ENCODE results near the gene CDH11. TPM values are rescaled to one million over a fixed set of nuclear protein-coding genes. Genes with fewer than 3 reads are reported as not detected.

CDH11 gene, protein sequence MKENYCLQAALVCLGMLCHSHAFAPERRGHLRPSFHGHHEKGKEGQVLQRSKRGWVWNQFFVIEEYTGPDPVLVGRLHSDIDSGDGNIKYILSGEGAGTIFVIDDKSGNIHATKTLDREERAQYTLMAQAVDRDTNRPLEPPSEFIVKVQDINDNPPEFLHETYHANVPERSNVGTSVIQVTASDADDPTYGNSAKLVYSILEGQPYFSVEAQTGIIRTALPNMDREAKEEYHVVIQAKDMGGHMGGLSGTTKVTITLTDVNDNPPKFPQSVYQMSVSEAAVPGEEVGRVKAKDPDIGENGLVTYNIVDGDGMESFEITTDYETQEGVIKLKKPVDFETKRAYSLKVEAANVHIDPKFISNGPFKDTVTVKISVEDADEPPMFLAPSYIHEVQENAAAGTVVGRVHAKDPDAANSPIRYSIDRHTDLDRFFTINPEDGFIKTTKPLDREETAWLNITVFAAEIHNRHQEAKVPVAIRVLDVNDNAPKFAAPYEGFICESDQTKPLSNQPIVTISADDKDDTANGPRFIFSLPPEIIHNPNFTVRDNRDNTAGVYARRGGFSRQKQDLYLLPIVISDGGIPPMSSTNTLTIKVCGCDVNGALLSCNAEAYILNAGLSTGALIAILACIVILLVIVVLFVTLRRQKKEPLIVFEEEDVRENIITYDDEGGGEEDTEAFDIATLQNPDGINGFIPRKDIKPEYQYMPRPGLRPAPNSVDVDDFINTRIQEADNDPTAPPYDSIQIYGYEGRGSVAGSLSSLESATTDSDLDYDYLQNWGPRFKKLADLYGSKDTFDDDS
- total RNA-seq = 1.5 and 4.2 TPM in 2 replicates

- DNase-seq (ENCODE audit: low read depth in 2 of 2) = no peak
Observed at GRCh38 chr16:65121870-65122723, at the start of gene CDH11. CDH11 (minus strand) TSS chr16:65122063; CDS start chr16:65004869, 117,194 bp downstream.

- no peak for DNase-seq (ENCODE audit: low read depth in 2 of 2)
Observed at GRCh38 chr16:65154321-65154720, 32.5 kb upstream of the CDH11 start.

DNA sequence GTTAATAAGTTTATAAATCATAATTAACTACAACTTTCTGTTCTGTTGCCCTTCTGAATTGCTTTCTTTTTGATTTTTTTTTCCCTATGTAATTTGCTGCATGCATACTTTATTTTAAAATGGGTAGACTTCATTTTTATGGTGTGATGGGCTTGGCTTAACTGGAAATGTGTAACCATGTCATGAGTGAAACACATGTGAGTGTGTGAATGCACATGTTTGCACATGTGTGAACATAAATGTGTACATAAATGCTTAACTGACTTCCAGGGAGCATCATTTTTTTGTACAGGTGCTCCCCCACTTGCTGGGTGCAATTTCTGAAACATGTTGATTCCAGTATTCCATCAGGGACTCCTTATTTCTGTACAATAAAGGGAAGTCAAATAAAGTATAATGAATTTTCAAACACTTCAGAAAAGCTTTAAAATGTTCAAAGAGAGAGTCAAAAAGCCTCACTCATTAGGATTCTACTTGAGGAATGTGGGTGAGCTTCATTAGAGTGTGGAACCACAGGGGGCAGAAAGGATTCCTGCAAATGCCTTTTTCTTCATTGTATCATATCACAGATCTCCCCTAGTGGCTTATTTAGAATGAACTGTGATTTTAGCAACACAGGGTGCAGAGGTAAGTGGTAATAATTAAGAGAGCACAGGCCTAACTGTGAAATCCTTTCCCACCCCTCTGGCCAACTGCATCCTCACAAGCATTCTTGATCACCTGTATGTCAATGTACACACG lies 31.7 kb upstream of the CDH11 start:
- no peak for DNase-seq (ENCODE audit: low read depth in 2 of 2)

DNA sequence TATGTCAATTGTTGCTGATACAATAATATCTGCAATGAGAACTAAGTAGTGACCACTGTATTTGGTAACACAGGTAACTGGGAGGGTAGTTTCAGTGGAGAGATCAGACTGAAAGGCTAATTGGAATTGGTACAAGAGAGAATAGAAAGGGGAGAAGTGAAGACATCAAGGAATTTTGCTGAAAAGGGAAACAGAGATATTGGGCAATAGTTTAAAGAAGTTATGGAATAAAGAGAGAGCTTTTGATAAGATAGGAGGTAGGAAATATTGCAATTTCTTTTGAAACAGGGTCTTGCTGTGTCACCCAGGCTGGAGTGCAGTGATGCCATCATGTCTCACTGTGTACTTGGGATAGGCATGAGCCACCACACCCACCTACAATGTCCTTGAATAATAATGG lies 26.9 kb upstream of the CDH11 start:
- no peak for DNase-seq (ENCODE audit: low read depth in 2 of 2)

DNA sequence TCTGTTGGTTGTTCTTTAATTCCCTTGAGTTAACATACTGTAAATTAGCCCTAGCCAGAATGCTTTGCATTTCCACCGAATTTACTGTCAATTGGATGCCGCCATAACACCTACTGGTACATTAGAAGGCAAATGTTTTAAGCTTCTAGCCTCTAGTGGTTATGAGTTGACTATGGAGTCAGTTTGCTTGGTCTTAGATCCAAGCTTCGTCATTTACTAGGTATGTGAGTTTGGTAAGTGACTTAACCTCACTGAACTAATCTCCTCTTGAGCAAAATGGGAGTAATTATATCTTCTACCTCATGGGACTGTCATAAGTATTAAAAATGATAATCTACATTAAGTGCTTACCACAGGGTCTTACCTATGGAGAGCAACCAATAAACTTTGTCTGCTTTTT lies 20.4 kb upstream of the CDH11 start:
- DNase-seq (ENCODE audit: low read depth in 2 of 2) = no peak

- DNase-seq (ENCODE audit: low read depth in 2 of 2) = no peak
Observed at GRCh38 chr16:65136681-65137080, 14.8 kb upstream of the CDH11 start.

GRCh38 chr16:65126845-65127624 lies 5.2 kb upstream of the CDH11 start:
- DNase-seq (ENCODE audit: low read depth in 2 of 2) = no peak

DNA sequence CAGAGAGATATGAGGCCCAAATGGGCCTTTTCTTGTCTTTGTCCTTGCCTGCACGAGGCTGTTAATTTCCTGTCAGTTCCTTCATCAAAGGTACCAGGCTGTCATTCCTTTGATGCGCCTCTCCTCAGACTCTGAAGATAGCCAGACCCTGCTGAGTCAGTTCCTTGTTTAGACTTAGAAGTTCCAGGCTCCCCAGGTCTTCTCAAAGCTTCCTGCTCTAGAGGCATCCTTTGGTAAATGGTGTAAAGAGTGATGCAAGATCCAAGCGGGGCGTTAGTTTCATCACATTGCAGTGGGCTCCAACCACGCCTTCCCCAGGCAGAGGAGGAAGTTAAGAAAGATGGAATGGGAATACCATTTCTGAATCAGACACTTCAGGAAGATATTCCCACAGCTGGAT lies 4.0 kb upstream of the CDH11 start:
- DNase-seq (ENCODE audit: low read depth in 2 of 2) = no peak

- no peak for DNase-seq (ENCODE audit: low read depth in 2 of 2)
Observed at GRCh38 chr16:65125322-65125721, 3.5 kb upstream of the CDH11 start.

DNA sequence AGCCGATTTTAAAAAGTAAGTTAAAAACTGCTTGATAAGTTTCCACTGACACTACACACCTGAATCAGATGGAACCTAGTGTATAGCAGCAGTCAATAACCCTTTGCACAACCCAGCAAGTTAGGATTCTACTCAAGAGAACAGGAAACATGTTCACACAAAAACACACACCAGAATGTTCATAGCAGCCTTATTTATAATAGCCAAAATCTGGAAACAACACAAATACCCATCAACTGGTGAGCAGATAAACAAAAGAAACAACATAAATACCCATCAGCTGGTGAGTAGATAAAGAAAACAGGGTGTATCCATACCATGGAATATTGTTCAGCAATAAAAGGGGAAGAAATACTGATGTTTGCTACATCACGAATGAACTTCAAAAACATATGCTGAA lies 2.7 kb upstream of the CDH11 start:
- no peak for DNase-seq (ENCODE audit: low read depth in 2 of 2)

- DNase-seq (ENCODE audit: low read depth in 2 of 2) = no peak
Observed at GRCh38 chr16:65124212-65124548, 2.3 kb upstream of the CDH11 start.

DNA sequence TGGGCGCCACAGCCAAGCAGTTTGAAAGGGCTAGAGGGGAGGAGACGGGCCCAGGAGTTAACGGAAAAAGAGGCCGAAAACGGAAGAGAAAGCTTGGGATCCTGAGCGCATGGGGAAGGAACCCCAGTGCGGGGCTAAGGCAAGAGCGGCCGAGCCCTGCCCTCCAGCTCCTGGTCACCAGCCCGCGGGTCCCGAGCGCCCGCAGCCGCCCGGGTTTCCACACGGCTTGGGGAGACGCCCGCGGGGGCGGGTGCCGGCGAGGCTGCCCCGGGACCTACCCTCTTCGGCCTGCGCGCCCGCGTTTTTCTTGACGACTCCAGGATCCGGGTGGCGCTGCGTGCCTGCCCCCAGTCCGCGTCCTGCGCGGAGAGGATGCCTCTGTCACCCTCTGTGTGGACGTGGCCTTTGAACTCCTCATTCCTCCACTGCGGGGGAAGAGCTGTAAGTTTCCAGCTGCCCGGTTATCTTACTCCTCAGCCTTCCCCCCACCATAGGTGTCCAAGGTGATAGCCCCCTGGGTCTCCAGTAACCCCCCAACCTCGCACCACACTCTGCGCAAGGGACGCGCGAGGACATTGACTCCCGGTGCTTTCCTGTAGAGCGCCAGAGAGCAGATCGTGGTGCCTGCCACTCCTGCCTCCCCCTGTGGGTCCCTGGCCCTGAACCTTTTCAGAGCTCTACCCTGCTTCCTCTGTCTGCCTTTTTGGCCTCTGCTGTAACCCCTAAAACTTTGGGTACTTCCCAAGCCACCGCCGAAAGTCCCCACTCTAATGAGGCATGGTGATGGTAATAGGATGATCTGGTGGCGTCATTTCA lies 1.7 kb upstream of the CDH11 start:
- DNase-seq (ENCODE audit: low read depth in 2 of 2) = no peak

- DNase-seq (ENCODE audit: low read depth in 2 of 2) = no peak
Observed at GRCh38 chr16:65122724-65123395, 997 bp upstream of the CDH11 start.

DNA sequence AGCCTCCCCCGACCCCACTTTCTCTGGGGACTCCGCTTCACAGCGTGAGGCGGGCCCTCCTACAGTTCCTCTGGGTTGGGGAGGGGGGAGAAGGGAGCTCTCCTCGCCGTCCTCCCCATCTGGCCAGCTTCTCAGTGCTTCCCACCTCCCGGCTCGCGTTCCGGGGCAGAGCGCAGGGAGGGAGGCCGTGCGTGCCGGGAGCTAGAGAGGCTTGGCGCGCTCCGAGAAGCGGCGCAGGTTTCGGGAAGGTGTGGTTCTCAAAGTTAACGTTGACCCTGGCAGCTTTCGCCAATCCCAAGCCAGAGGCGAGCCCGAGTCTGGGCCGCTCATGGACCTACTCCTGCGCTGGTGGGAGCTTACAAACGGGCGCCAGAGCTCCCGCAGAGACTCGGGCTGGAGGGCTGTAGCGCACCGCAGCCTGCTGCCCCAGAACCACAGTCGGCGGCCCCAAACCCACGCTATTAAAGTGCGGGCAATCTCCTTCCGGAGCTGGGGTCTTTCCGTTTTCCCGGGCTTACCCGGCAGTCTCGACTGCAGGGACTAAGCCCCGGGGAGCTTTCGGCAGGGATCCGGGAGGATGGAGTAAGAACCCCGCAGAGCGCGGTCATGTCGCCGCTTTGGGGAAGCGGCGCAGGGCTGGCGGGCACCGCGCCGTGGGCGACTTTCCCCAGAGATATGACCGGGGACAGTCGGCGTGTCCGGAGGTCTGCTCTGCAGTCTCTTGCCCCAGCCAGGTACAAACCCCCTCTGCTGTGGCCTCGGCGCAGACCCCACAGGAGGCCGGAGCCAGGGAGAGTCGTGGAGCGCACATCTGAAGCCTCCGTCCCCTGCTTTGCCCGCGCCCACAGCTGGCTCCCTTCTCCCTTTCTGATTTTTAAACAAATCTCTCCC lies 787 bp downstream of the CDH11 start:
- DNase-seq (ENCODE audit: low read depth in 2 of 2) = no peak

DNA sequence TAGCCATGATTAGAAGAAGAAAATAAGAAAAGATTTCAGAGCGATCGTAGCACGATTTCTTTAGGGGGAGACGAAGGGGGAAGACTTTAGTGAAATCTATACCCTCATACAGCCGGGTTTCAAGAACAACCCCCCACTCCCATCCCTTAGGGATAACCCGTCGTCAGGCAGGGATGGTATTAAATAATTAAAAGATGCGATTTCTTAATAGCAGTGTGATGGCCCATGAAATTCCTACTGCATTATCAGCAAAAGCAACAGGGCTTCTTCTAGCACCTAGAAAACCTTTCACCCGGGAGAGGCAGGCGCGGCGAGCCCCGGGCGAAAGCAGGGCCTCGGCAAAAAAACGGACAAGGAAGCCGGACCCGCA lies 1.4 kb downstream of the CDH11 start:
- DNase-seq (ENCODE audit: low read depth in 2 of 2) = no peak

- DNase-seq (ENCODE audit: low read depth in 2 of 2) = no peak
Observed at GRCh38 chr16:65119901-65120401, 1.9 kb downstream of the CDH11 start.

DNA sequence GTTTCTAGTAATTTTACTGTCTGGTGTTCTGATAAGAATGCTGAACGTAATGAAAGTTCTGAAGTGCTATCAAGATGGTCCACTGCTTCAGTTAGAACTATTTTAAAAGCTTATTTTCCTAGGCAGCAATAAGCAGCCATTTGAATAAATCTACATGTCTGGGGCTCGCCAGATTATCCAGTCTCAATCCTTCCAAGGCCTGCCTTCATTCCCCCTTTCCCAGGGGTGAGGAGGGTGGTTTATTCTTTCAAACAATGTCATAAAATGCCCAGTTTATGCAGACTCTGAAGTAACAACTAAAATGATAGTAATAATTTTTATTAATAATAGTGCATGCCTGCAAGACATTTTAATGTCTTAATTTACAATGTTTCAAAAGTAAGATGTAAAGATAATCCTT lies 2.4 kb downstream of the CDH11 start:
- DNase-seq (ENCODE audit: low read depth in 2 of 2) = no peak

DNA sequence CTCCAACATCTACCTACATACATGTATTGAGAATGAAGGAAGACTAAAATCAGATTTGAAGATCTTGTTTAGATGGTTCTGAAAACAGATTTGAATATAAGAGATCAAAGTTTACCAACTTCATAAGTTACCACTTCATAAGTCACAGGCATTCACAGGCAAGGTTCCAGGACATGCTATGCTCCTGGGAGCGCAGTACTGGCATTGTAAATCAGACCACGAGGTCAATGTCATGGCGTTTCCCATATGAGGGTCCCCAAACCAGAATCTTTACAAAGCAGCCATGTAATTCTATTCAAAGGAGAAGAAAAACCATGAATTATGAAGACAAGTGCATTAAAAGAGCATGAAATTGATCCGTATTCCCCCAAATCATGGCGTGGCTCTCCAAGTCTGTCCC lies 3.0 kb downstream of the CDH11 start:
- DNase-seq (ENCODE audit: low read depth in 2 of 2) = no peak

Data from dermis microvascular lymphatic vessel endothelial cell (primary cell).